Measurements from ENCODE around the gene POLR1A.

POLR1A gene

DNA sequence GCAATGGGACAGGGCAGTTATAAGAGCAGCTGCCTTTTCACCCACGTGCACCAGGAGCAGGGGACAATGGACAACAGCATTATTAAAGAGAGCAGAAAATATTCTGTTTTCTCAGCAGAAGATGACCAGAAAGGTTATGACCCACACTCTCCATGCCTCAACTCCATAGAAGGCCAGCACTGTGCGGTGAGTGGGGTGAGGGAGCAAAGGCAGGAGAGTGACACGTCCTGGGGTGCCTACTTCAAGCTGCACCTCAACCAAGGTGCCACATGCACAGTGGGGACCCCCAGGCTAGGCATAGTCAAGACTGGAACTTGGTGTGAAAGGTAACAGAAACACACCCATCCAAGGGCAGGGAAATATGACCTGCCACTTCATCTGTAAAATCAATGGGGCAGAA is 50.4 kb downstream of the POLR1A start:
- no peak for DNase-seq (ENCODE audit: extremely low read depth, low read depth)
- H3K4me3 ChIP-seq (replicated peaks; ENCODE audit: low read depth, low read length): no peak overlapping the region
- TF ChIP-seq, protein P1, sequence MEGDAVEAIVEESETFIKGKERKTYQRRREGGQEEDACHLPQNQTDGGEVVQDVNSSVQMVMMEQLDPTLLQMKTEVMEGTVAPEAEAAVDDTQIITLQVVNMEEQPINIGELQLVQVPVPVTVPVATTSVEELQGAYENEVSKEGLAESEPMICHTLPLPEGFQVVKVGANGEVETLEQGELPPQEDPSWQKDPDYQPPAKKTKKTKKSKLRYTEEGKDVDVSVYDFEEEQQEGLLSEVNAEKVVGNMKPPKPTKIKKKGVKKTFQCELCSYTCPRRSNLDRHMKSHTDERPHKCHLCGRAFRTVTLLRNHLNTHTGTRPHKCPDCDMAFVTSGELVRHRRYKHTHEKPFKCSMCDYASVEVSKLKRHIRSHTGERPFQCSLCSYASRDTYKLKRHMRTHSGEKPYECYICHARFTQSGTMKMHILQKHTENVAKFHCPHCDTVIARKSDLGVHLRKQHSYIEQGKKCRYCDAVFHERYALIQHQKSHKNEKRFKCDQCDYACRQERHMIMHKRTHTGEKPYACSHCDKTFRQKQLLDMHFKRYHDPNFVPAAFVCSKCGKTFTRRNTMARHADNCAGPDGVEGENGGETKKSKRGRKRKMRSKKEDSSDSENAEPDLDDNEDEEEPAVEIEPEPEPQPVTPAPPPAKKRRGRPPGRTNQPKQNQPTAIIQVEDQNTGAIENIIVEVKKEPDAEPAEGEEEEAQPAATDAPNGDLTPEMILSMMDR (IDR thresholded peaks at IDR 0.05; ENCODE audit: low read depth, low read length, missing control alignments): no peak

DNA sequence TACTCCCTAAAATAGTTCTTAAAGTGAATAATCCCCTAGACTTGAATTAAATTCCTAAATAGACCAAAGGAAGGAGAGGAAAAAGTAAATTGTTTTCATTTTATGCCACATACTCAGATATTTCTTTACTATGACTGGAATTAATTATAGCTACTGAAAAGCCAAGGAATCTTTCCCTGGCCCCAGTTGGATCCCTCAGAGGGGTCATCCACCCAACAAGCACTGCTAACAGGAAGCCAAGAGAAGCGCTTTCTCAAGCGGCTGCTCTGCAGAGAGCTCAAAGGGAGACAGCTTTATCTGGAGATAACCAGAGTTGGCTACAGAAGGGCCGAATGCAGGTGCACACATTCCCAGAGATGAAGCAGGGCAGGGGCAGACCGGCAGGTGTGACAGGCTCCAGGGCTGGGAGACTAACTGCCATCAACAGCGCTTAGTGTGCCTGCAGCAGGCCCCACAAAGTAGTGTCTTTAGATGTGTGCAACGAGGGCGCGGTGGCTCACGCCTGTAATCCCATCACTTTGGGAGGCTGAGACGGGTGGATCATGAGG is 51.1 kb downstream of the POLR1A start:
- TF ChIP-seq, protein P1 (IDR thresholded peaks at IDR 0.05; ENCODE audit: low read depth, low read length, missing control alignments): no peak
- no peak for DNase-seq (ENCODE audit: extremely low read depth, low read depth)

DNA sequence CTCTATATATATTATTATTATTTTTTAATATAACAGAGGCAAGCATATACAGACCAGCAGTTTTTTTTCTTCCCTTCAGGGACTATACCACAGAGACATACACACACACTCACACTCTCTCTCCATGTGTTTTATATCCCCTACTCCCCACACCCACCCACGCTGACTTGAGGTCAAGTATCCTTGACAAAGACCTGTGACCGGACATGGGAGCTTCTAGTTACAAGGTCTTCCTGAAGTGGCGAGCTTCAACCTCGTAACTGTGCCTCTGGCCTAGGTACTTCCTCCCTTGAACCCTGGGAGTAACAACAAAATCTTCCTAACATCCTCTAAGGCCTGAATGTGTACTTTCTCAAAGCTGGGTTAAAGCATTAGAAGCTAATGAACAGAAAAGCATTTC is 52.5 kb downstream of the POLR1A start:
- no peak overlapping the region for H3K4me3 ChIP-seq (replicated peaks; ENCODE audit: low read depth, low read length)
- TF ChIP-seq, protein P1 (IDR thresholded peaks at IDR 0.05; ENCODE audit: low read depth, low read length, missing control alignments): no peak
- DNase-seq (ENCODE audit: extremely low read depth, low read depth): no peak

More for the DNA sequence above, 51.1 kb downstream of the POLR1A start:
- H3K4me3 ChIP-seq (replicated peaks; ENCODE audit: low read depth, low read length): no peak overlapping the region

DNA sequence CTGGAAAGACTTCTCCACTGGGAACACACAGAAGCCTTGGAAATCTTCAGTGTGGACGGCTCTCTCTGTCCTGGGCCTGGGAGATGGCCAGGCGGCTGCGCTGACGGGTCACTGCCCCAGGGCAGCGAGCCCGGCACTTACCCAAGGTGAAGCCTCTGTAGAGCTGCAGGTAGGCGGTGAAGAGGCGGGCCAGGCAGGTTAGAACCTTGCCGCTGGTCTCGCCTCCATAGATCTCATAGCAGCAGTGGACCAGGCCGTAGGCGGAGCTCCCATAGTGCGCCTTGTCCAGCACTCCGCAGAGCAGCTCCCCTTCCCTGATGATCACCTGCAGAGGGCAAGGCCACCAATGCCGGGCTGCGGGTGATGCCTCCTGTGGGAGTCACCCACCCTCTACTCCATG is 53.0 kb downstream of the POLR1A start:
- TF ChIP-seq, protein P1 (IDR thresholded peaks at IDR 0.05; ENCODE audit: low read depth, low read length, missing control alignments): no peak
- H3K4me3 ChIP-seq (replicated peaks; ENCODE audit: low read depth, low read length): no peak overlapping the region

DNA sequence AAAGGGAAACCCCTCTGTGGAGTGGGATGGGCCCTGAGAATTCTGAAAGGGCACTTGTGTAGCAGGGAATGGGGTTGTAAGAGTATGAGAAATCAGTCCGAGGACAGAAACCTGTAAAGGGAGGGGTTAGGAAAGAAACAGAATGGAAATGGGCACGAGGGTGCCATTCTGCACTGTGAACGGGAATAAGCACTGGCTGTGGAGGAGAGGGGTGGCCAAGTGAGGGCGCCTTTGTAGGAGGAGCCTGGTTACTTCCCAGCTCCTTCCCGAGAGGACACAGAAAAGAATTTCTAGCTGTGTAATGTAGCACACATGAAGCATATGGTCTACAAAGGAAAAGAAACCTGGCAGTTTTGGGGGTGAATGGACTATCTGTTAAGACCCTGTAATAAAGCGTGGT is 53.4 kb downstream of the POLR1A start:
- DNase-seq (ENCODE audit: extremely low read depth, low read depth): no peak
- no peak overlapping the region for H3K4me3 ChIP-seq (replicated peaks; ENCODE audit: low read depth, low read length)
- TF ChIP-seq, protein P1 (IDR thresholded peaks at IDR 0.05; ENCODE audit: low read depth, low read length, missing control alignments): no peak

More for the DNA sequence above, 53.0 kb downstream of the POLR1A start:
- DNase-seq (ENCODE audit: extremely low read depth, low read depth): no peak

DNA sequence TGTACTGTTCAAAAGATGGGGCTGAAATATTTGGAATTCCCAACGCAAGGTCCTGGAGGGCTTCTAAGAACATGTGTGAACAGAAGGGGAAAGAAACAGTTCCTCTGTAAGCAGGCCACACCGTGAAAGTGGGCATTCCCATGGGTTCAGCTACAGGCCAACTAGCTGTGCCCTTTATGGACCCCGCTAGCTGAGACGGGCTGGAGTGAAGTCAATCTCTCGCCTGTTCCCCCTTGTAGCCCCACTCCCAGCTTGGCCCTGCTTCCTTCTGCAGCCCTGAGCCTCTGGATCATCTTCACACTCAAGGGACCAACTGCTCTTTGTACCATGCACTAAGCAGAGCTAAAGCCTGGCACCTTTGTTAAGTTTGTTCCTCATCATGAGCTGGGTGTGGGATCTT is 55.4 kb downstream of the POLR1A start:
- TF ChIP-seq, protein P1 (IDR thresholded peaks at IDR 0.05; ENCODE audit: low read depth, low read length, missing control alignments): no peak
- no peak for DNase-seq (ENCODE audit: extremely low read depth, low read depth)
- H3K4me3 ChIP-seq (replicated peaks; ENCODE audit: low read depth, low read length): no peak overlapping the region

DNA sequence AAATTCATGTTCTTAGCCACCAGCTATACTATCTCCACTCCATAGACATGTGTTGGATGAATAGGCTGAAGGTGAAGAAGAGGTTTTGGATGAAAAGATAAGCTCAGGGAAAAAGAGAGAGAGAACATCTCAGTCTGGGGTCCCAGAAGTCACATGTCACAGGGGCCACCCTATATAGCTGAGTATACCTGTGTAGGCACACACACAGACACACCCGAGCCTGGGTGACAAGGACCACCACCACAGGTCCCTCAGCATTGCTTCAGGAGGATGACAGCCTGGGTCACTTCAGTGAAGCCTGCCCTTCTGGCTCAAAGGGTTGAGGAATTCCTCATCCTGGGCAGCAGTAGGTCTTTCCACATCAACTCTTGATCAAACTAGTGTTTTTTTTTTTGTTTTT is 56.2 kb downstream of the POLR1A start:
- H3K4me3 ChIP-seq (replicated peaks; ENCODE audit: low read depth, low read length): no peak overlapping the region
- DNase-seq (ENCODE audit: extremely low read depth, low read depth): no peak
- TF ChIP-seq, protein P1 (IDR thresholded peaks at IDR 0.05; ENCODE audit: low read depth, low read length, missing control alignments): no peak

Data from HFF-Myc (cell line).